Esophagus squamous epithelium (tissue), 5 donors: Measurements from ENCODE around the gene PLBD2. TPM values are rescaled to one million over a fixed set of nuclear protein-coding genes. Genes with fewer than 3 reads are reported as not detected.

ENCODE experiments used
- DNase-seq: peaks from one replicate; lab custom pipeline; 2025; lab: John Stamatoyannopoulos, UW
- H3K27ac ChIP-seq, 4 donors: fragments of 200-600 bp; sonication (generic); one replicate each; pipeline ENCODE4 v1.5.1; 2016 to 2019; ENCODE audit warnings: mild to moderate bottlenecking in 1 of 4
- H3K27me3 ChIP-seq, 4 donors: fragments of 200-600 bp; sonication (generic); 1 replicate in 3 of 4; 2 replicates in 1 of 4; pipeline versions ENCODE4 v1.5.1 to v1.6.0; 2017 to 2021; ENCODE audit warnings: antibody characterized with exemption in 1 of 4
- H3K36me3 ChIP-seq, 3 donors: fragments of 200-600 bp; sonication (generic); one replicate each; pipeline ENCODE4 v1.5.1; 2016 to 2019
- H3K4me1 ChIP-seq, 3 donors: fragments of 200-600 bp; sonication (generic); one replicate each; pipeline ENCODE4 v1.5.1; 2017 to 2019
- H3K4me3 ChIP-seq, 4 donors: fragments of 200-600 bp; sonication (generic); 1 replicate in 3 of 4; 2 replicates in 1 of 4; pipeline ENCODE4 v1.5.1; 2016 to 2019; ENCODE audit warnings: mild to moderate bottlenecking in 2 of 4, moderate library complexity in 1 of 4
- H3K9me3 ChIP-seq, 3 donors: fragments of 200-600 bp; sonication (generic); one replicate each; pipeline ENCODE4 v1.5.1; 2016 to 2019
- CTCF ChIP-seq, 6 experiments: fragments of 450-650 bp in 4 of 6; fragments of 200-600 bp in 2 of 6; sonication (generic) in 2 of 6; IDR thresholded peaks; one replicate each; pipeline ENCODE4 v1.5.1; 2016 to 2019; ENCODE audit warnings: antibody characterized with exemption in 6 of 6, mild to moderate bottlenecking in 4 of 6, moderate library complexity in 4 of 6
- POLR2A ChIP-seq, 4 donors: fragments of 450-650 bp; IDR thresholded peaks; one replicate each; pipeline ENCODE4 v1.6.1; 2017; ENCODE audit warnings: antibody characterized with exemption in 4 of 4, mild to moderate bottlenecking in 4 of 4, moderate library complexity in 3 of 4
- WGBS, 2 donors: methylation state at CpG; one replicate each; pipeline ENCODE4 v1.1.5; 2018; 5-methylcytosine and 5-hydroxymethylcytosine counted together
- intact Hi-C: fragments of 100-400 bp; cut with DNase I; formaldehyde crosslinking; loops from one replicate; pipeline ENCODE4 v1.15.0; 2022
- total RNA-seq, 4 donors: library from RNA; depleted of rRNA; stranded (reverse); fragments of >200 nt; gene quantifications; one replicate each; pipeline ENCODE4 v1.1.0, GENCODE V29; 2016
- donor health status: DM: yes; HTN: yes; CAD: no.

The PLBD2 gene
- total RNA-seq, 4 donors from 2014 or later: 14.3 to 22.0 (median 17.1) TPM

- Histone ChIP-seq H3K27me3 (no peaks in the 10 kb centered on the region), H3K4me1 (no peaks in the 10 kb centered on the region), H3K36me3 (peaks cover 0 to 52% (median 5%) of the 10 kb centered on the region in 3 donors), H3K4me3 (no peak overlapping the region), H3K27ac (no peak overlapping the region), H3K9me3 (no peaks in the 10 kb centered on the region)
- DNase-seq: no peak
- WGBS, 2 donors: 100% methylated on average over 1 of the region's 4 CpGs; no CpG with 5 or more reads in 1 of the 2 donors
- intact Hi-C loops: no loop called here
- no peak for TF ChIP-seq CTCF (IDR thresholded peaks at IDR 0.05)
- TF ChIP-seq POLR2A (IDR thresholded peaks at IDR 0.05): no peak
Measured at GRCh38 chr12:113368331-113368730, 9.9 kb downstream of the PLBD2 start.

- Histone ChIP-seq H3K4me1 (no peaks in the 10 kb centered on the region), H3K4me3 (no peak overlapping the region), H3K27me3 (no peaks in the 10 kb centered on the region), H3K36me3 (peaks cover 0 to 55% (median 5%) of the 10 kb centered on the region in 3 donors), H3K27ac (no peak overlapping the region), H3K9me3 (no peaks in the 10 kb centered on the region)
- intact Hi-C loops: no loop called here
- TF ChIP-seq CTCF (IDR thresholded peaks at IDR 0.05) (no peak), POLR2A (IDR thresholded peaks at IDR 0.05) (no peak)
- no peak for DNase-seq
- WGBS, 2 donors: 72 to 75% methylated on average over 6 of the region's 6 CpGs
Measured at GRCh38 chr12:113369391-113369985, 11.1 kb downstream of the PLBD2 start.

- peaks cover 8 to 67% (median 10%) of the 10 kb centered on the region in 3 donors for H3K36me3 ChIP-seq
- H3K4me1 ChIP-seq: no peaks in the 10 kb centered on the region
- no peak for DNase-seq
- intact Hi-C loops: no loop called here
- no peaks in the 10 kb centered on the region for H3K9me3 ChIP-seq
- no peaks in the 10 kb centered on the region for H3K27me3 ChIP-seq
- no peak overlapping the region for H3K27ac ChIP-seq
- H3K4me3 ChIP-seq: no peak overlapping the region
- no peak for TF ChIP-seq CTCF (IDR thresholded peaks at IDR 0.05)
- TF ChIP-seq POLR2A (IDR thresholded peaks at IDR 0.05): no peak
- WGBS, 2 donors: 56 to 78% methylated on average over 5 of the region's 7 CpGs
Measured at GRCh38 chr12:113370923-113371682, 12.7 kb downstream of the PLBD2 start.

GRCh38 chr12:113371808-113372207, 13.4 kb downstream of the PLBD2 start:
- H3K4me1 ChIP-seq: no peaks in the 10 kb centered on the region
- H3K27ac ChIP-seq: no peak overlapping the region
- H3K36me3 ChIP-seq: peaks cover 8 to 75% (median 10%) of the 10 kb centered on the region in 3 donors
- intact Hi-C loops: no loop called here
- no peak for TF ChIP-seq CTCF (IDR thresholded peaks at IDR 0.05)
- TF ChIP-seq POLR2A (IDR thresholded peaks at IDR 0.05): no peak
- H3K9me3 ChIP-seq: no peaks in the 10 kb centered on the region
- H3K4me3 ChIP-seq: no peak overlapping the region
- 83 to 93% methylated on average over 2 to 5 of the region's 6 CpGs for WGBS, 2 donors
- DNase-seq: no peak
- H3K27me3 ChIP-seq: no peaks in the 10 kb centered on the region

- Histone ChIP-seq H3K27me3 (no peaks in the 10 kb centered on the region), H3K4me1 (no peaks in the 10 kb centered on the region), H3K9me3 (no peaks in the 10 kb centered on the region), H3K27ac (no peak overlapping the region), H3K4me3 (no peak overlapping the region), H3K36me3 (peaks cover 8 to 80% (median 10%) of the 10 kb centered on the region in 3 donors)
- no peak for DNase-seq
- no peak for TF ChIP-seq CTCF (IDR thresholded peaks at IDR 0.05)
- TF ChIP-seq POLR2A (IDR thresholded peaks at IDR 0.05): no peak
- WGBS, 2 donors: 100% methylated on average over 1 to 8 of the region's 9 CpGs
- intact Hi-C loops: no loop called here
Measured at GRCh38 chr12:113372371-113372770, 14.0 kb downstream of the PLBD2 start.
